HG02610 (cell line): ENCODE data around the gene CNGA2.

Experiments used
- ATAC-seq: cut with Tn5 transposase; IDR thresholded peaks from one replicate; pipeline ENCODE4 v1.9.1; 2021; ENCODE audit warnings: mild to moderate bottlenecking, moderate library complexity; ENCODE audit not compliant: unreplicated experiment

CNGA2 gene

GRCh38 chrX:151711154-151711553, 23.4 kb upstream of the CNGA2 start:
- ATAC-seq: no peak

DNA sequence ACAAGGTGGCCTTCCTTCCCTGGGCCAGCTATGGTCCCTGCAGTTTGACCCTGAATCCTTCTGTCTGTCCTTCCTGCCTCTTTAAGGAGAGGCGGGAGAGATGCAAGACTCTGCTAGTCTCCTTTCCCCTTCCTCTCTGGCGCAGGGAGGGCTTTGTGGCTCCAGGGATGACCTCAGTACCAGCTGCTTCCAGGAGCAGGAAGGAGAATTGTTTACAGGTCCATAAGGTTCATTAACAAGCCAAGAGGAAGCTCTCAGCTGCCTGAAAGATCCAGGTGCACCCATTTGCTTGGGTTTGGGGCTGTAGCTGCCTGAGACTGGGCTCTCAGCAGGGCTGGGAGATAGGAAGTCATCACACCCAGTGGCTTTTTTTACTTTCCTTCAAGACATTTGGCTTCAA, 22.8 kb upstream of the CNGA2 start:
- ATAC-seq: no peak

DNA sequence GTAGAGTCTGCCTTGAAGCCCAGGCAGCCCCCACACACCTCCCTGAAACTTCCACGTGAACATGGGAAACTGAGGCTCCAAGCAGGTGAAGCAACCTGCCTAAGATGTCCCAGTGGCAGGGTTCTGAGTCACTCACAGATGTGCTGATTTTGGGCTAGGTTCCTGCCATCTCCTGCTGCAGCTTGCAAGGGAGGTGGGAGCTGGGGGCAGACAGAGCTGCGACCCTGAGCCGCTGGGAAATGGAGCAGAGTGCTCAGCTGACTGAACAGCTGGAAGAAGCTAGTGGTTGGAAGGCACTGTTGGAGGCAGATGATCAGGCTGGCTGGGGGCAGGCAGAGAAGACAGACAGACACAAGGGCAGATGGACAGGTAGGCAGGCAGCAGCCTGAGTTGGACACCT, 22.3 kb upstream of the CNGA2 start:
- ATAC-seq: no peak

- ATAC-seq: no peak
Observed at GRCh38 chrX:151713849-151714248, 20.7 kb upstream of the CNGA2 start.

GRCh38 chrX:151714362-151714761, 20.2 kb upstream of the CNGA2 start:
- no peak for ATAC-seq

DNA sequence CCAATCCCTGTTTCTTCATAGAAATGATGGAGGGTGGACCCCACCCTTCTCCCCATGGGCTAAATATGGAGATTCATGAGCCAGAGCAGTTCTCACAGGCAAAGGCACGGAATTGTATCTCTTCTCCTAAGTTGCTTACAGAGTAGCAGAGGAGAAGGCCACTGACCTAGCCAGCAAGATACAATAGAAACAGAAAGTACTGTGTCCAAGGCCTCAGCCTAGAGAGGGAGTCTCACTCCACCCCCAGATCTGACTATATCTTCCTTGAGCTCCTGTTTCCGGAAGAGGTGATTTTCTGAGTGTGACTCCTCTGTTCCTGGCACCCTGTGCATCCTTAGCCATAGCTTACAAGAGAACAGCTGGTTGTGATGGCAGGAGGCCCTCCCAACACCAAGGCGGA, 18.8 kb upstream of the CNGA2 start, which contains the start of gene FATE1:
Gene FATE1, plus strand, starts transcription at position 284 of the 400 bp plus-strand sequence. Its CDS starts 85 bp downstream, at position 369.
- ATAC-seq: no peak

DNA sequence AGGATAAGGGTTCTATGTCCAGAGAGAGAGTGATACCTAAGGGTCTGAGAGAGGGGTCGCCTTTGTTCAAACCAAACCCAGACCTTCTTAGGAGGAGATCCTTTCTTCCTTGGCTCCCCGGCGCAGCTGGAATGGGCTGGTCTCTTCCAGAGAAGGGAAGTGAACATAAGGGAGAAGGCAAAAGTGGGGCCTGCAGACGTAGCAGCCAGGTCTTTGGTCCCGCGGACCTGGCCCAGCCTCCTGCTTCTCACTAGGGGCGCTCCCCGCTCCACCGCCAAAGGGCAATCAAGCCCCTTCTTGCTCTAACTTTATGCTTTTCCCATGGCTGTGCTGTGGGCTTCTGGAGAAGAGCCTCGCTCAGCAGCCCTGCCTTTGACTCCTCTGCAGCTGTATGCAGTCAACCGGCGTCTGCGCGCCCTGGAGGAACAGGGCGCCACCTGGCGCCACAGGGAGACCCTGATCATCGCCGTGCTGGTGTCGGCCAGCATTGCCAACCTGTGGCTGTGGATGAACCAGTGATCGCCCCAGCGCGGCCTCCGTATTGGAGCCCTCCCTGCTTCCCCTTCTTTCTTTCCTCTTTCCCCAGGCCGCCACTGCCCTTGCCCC, 12.2 kb upstream of the CNGA2 start:
- no peak for ATAC-seq

- no peak for ATAC-seq
Observed at GRCh38 chrX:151723156-151723760, 11.3 kb upstream of the CNGA2 start.

DNA sequence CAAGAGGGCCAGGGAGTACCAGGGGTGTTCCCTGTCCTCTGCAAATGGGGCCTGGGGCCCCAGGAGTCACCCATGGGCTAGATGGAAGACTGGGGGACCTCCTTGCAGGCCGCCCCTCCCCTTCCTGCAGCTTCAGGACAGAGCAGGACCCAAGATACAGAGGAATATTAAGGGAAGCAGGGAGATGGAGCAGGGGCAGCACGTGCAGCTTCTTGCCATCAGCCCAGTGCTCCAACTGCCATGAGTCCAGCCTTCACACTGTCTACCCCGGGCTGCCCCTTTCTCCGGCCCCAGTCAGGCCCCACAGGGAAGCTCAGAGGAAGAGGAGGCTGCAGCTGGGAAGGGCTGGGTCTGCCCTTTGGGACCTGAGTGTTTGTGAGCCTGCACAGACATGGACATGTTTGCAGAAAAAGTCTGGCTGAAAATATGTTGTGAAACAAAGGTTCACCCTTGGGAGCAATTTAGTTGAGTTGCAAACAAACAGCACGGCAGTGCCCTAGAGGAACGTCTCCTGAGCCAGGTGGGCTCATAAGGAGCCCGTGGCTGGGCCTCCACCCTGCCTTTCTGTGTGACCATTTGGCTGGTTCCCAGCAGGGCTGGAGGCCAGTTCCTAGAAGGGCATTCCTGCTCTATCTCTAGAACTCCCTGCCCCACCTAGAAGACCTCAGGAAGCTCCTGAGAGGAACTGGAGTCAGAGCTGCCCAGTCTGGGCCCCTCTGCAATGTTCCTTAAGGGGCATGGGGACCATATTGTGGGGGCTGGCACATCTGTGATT, 9.8 kb upstream of the CNGA2 start:
- no peak for ATAC-seq

DNA sequence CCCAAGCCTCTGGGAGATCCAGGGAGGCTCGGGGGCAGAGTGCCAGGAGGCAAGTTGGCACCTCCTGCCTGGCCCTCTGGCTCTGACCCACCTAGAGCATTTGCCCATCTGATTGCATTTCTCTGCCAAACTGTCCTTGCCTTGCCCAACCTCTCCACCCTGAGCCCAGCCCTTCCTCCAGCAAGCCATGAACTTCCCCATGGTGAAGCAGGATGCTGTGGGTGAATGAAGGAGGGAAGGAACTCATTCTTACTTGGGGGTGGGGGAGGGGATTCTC, 9.3 kb upstream of the CNGA2 start:
- ATAC-seq: no peak

- ATAC-seq: no peak
Observed at GRCh38 chrX:151726751-151727150, 7.8 kb upstream of the CNGA2 start.

- ATAC-seq: no peak
Observed at GRCh38 chrX:151727346-151727745, 7.2 kb upstream of the CNGA2 start.

DNA sequence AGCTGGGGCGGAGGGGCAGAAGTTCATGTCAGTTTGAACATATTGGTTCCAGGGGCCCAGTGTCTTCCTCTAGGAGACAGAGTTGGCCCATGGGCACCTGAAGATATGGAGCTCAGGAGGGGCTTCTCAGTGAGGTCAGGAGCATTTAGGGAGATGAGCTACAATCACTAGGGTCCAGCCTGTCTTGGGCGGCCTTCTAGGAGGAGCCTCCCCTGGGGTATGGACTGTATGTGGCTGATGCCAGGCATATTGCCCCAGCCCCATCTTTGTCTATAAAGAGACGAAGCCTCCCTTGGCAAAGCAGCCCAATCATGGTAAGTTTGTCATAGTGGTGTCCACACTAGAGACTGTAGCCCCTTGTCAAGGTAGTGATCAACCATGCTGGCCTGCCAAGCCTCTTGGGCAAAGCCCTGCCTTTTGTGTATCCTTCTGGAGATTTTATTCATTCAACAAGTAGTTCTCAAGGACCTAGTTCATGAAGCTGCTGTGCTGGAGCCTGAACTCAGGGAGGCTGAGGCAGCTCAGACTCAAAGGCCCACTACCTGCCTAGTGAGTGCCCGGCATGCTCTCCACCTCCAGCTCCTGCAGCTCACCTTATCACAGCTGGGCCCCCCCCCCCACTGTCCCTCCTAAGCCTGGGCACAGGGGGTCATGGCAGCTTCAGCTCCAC, 5.4 kb upstream of the CNGA2 start:
- ATAC-seq: no peak

- no peak for ATAC-seq
Observed at GRCh38 chrX:151735219-151735618, 673 bp downstream of the CNGA2 start.

GRCh38 chrX:151736685-151737084, 2.1 kb downstream of the CNGA2 start:
- ATAC-seq: no peak

GRCh38 chrX:151737494-151737893, 2.9 kb downstream of the CNGA2 start:
- ATAC-seq: no peak

GRCh38 chrX:151738751-151739150, 4.2 kb downstream of the CNGA2 start:
- ATAC-seq: no peak

GRCh38 chrX:151741606-151742005, 7.1 kb downstream of the CNGA2 start:
- no peak for ATAC-seq

- ATAC-seq: no peak
Observed at GRCh38 chrX:151742311-151742710, 7.8 kb downstream of the CNGA2 start.

- ATAC-seq: no peak
Observed at GRCh38 chrX:151743651-151744470, 9.3 kb downstream of the CNGA2 start.

GRCh38 chrX:151745651-151746050, 11.1 kb downstream of the CNGA2 start:
- no peak for ATAC-seq
